HCEC 1CT (cell line): ENCODE measurements around the gene VKORC1L1.
"Not testable (repeated sequence)": the region's sequence is repeated elsewhere in the genome, so short reads cannot be mapped to it uniquely, and the experiment has no call there.

Experiments
- DNase-seq: peaks from one replicate; pipeline ENCODE4 v3.0.0-alpha.2; 2017

Gene VKORC1L1

DNA sequence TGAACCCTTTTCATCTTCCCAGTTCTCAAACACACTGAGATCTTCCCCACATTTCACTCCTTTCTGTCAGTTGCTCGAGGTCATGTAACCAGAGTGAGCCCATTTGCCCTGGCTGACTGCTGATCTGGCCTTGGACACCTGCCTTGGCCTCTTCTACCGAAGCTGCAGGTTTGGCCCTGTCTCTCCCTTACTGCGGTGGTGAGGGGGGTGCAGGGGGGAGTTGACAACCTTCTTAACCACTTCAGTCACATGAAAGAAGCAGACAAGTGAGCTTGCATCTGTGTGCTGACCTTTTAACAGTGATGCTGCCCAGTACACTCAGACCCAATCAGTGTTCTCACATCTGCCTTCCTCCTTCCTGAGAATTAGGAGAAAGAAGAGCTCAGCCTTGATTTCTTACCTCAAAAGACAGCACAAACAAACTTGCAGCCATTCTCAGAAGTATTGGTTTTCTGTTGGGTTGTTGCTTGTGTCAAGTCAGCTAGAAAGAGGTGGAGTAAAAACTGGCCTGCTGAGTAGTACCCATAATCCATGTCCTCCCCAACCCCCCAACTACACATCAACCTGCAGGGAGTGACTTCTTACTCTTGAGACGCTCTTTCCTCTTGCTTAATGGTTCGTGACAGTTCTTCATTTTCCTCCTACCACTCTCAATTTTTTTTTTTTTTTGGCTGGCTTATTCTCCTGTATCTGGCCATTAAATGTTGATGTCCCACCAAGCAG is 15.7 kb downstream of the VKORC1L1 start:
- not testable (repeated sequence) for DNase-seq

GRCh38 chr7:65889722-65890121 is 16.8 kb downstream of the VKORC1L1 start:
- not testable (repeated sequence) for DNase-seq

GRCh38 chr7:65892161-65892560 is 19.3 kb downstream of the VKORC1L1 start:
- no peak for DNase-seq

DNA sequence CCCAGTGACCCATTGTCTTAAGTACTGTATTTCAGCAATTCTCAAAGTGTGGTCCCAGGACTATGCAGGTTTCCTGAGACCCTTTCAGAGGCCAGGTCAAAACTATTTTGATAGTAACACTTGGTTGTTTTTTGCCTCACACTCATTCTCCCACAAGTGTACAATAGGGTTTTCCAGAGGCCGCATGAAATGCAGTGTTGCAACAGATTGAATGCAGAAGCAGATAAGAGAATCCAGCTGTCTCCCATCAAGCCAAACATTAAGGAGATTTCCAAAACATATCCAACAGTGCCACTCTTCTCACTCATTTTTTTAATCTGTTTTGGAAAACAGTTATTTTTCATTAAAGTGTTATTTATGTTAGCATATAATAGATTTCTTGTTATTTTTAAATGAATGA is 20.0 kb downstream of the VKORC1L1 start:
- DNase-seq: no peak

- DNase-seq: no peak
These were observed 23.5 kb downstream of the VKORC1L1 start for GRCh38 chr7:65896279-65896870.

GRCh38 chr7:65897289-65897688 is 24.4 kb downstream of the VKORC1L1 start:
- DNase-seq: not testable (repeated sequence)

DNA sequence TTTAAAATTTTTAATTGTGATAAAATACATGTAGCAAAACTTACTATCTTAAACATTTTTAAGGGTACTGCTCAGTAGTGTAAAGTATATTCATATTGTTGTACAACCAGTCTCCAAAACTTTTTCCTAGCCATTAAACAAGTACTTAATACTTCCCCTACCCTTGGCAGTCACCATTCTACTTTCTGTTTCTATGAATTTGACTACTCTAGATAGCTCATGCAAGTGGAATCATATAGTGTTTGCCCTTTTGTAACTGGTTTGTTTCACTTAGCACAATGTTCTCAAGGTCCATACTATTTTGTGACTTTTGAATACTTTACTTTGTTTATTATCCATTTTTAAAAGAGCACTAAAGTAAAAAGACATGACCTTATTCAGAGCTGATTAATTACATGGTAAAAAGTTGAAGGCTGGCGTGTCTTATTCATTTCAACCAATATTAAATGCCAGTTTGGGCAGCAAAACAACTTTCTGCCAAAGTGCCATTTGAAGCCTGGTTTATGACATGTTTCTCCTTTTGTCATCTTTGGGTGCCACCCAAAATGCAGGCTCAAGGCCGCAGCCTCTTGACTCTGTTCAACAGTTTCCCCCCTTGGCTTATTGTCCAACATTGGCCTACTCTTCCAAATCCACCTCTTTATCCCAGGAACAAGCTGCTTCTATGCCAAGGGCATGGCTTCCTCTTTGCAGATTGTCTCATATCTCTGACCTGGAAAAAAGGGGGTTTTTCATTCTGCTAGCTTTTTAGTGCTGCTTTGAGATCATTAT is 26.0 kb downstream of the VKORC1L1 start:
- not testable (repeated sequence) for DNase-seq

DNA sequence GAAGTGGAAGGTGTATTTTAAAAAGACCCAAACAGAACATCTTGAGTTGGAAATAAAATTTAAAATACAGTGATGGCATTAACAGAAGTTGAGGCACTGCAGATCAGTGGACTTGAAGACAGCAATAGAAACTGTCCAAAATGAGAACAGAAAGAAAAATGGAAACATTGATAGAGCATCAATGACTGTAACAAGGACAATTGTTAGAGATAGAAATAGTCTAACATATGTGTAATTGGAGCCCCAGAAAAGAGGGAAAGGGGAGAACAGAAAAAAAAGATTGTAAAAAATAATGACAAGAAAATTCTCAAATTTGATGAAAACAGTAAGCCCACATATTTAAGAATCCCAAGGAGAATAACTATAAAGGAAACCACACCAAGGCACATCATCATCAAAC is 29.4 kb downstream of the VKORC1L1 start:
- DNase-seq: no peak

DNA sequence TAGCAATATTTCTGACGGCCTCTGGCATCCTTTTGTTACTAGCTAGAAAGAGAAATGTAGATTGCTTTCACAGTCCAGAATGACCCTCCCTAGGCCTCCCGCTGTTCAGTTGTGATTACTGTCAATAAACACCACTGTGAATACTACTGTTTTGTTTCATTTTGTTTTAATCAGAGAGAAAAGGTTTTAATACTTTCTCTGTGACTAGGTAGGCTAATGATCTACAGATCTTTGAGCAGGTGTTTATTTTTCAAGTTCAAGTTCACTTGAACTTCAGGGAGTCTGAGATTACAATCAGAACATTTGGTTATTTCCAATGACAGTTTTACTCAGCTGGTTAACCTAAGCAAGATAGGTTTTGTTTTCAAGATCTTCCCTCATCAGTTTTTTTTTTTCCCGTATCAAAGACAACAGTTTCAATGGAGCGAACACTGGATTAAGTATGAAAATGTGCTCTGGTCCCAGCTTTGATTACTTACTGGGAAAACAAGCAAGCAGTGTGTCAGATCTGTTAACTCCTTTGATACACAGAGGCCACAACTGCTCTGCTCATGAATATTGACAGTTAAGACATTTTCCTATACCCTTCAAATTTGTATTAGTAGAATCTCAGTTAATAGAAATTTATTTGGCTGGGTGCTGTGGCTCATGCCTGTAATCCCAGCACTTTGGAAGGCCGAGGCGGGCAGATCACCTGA is 34.8 kb downstream of the VKORC1L1 start:
- DNase-seq: no peak

DNA sequence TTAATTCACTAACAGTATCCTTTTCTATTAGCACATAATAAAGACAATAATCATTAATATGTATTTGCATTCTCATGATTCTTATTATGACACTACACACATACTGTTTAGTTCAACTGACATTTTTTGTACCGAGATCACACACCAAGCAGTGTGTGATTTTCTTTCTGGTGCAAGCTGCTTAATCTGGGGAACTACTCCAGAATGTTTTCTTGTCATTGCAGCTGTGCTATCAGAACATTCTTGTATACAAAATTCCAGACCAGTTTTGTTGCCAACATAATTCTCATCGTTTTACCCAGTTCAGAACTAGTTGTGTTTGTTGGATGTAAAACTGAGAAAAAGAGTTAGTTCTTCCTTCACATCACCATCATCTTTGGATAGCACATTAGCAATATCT is 37.4 kb downstream of the VKORC1L1 start:
- no peak for DNase-seq

GRCh38 chr7:65912237-65912636 is 39.4 kb downstream of the VKORC1L1 start:
- no peak for DNase-seq

DNA sequence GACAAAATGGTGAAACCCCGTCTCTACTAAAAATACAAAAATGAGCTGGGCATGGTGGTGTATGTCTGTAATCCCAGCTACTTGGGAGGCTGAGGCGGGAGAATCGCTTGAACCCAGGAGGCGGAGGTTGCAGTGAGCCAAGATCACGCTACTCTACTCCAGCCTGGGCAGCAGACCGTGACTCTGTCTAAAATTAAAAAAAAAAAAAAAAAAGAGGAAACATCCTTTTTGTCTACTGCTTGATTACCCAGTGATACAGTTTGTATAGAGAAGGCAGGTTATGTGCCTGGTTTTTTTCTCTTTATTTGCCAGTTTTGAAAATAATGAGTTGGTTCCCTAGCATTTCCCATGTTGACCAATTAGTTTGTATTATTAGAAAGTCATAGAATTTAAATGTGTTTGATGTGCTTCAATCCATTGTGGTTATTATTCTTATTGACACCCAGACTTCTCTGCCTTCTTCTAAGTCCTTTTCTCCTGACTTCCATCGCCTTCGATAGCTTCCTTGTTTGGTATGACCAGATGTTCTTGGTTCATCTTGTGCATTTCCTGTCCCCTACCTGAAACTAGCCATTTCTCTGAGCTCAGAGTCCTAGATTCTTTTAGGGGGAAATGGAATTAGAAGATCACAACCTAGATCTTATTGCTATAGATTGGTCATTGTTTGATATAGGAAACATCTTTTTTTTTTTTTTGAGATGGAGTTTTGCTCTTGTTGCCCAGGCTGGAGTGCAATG is 43.2 kb downstream of the VKORC1L1 start:
- no peak for DNase-seq

GRCh38 chr7:65923316-65923715 is 50.4 kb downstream of the VKORC1L1 start:
- no peak for DNase-seq

GRCh38 chr7:65924193-65924592 is 51.3 kb downstream of the VKORC1L1 start:
- DNase-seq: no peak

DNA sequence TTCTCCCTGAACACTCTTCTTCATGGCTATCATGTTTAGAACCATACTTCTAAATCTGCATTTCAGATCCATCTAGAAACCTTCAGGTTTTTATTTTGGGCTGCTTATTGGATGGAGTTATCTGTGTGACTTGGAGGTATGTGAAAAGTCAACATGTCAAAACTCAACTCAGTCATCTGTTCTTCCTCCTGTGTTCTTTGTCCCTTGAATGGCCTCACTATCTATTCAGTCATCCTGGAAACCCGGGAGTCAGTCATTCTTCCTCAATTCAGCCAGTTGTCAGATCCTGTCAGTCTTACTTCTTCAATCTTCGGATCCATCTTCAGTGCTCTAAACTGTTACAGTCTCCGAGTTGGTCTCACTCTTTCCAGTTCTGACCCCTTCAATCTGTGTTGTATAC is 52.2 kb downstream of the VKORC1L1 start:
- DNase-seq: no peak

GRCh38 chr7:65926588-65926987 is 53.7 kb downstream of the VKORC1L1 start:
- DNase-seq: no peak

DNA sequence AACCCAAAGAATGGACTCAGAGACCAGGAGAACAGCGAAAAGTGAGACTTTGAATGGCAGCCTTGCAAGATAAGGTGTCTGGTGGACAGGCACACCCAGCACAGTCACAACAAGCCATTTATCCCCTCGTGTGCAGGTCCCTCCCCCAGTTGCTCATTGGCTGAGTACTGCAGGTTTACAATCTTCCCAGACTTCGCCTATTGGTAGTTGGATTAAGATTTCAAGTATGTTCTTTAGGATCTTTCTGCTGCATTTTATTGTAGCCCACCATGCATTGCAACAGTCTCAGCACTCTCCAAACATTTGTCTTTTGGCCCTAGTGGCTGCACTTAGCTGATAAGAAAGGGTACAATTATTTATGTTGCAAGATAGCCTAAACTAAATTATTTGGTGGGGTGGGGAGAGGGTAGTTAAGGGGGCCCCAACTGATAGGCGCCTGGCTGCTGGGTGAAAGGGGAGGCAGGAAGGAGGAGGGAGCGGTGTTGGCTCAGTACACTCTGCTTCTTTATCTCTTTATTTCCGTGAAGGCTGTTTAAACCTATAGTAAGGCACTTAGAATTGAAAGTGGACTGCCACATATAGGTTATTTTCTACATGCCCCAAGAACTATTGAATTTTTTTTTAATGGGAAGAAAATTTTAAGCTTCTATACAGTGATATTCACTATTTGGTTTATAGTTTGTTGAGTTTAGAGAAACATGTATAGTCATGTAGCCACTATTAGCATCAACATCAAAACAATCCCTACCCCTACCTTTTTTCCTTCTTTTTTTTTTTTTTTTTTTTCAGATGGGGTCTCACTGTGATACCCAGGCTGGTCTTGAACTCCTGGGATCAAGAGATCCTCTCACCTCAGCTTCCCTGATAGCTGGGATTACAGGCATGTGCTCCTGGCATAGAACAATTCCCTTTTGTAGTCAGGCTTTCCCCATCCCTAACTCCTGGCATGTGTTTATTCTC is 54.9 kb downstream of the VKORC1L1 start:
- DNase-seq: no peak

GRCh38 chr7:65931685-65932084 is 58.8 kb downstream of the VKORC1L1 start:
- no peak for DNase-seq

DNA sequence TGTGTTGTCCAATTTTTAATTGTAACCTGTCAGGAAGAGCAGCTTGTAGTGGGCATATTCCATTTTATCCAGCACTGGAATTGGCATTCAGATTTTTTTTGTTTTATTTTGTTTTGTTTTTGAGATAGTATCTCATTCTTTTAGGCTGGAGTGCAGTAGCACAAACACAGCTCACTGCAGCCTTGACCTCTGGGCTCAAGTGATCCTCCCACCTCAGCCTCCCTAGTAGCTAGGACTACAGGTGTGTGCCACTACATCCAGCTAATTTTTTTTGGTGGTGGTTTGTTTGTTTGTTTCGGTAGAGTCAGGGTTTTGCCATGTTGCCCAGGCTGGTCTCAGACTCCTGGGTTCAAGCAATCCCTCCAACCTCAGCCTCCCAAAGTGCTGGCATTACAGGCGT is 64.4 kb downstream of the VKORC1L1 start:
- DNase-seq: no peak

DNA sequence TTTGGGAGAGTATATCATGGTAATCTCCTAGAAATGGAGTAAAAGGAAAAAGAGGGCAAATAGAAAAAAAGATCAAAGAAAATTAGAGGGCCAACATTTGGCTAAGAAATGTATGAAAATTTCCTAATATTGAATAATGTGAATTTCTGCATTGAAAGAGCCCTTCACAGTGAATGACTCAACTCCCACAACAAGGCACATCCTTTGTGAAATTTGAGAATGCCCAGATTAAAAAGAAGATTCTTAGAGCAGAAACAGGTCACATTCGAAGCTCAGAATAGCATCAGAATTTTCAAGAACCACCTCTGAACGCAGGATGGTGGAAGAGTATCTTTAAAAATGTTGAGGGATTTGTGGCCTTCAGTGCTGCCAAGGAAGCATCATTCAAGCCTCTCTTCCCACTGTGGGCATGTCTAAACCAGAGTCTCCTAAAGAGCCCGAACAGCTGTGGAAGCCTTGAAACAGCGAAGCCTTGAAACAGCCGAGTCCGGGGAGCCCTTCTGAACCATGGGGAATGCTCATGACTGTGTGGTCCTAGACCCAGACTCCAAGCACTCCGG is 65.5 kb downstream of the VKORC1L1 start:
- DNase-seq: peak; percentile 6

DNA sequence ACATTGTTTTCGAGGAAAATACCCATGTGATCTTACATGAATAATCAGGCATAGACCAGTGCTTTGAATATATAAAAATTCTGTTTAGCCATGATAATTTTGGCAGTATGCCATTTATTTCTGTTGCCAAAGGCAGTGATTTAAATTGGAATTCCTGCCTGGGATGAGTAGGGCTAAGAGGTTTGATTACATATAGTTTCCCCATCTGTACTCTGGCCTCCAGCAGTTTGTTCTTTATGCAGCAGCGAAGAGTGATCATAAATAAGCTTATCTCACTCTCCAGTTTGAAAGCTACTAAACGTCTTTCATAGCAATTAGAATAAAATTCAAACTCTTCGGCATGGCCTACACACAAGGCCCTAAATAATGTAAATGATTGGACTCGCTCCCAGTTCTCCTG is 72.9 kb downstream of the VKORC1L1 start:
- not testable (repeated sequence) for DNase-seq
